ENCODE measurements around the gene RPL21.
"Not testable (repeated sequence)": the region's sequence is repeated elsewhere in the genome, so short reads cannot be mapped to it uniquely, and the experiment has no call there.

RPL21 gene

DNA sequence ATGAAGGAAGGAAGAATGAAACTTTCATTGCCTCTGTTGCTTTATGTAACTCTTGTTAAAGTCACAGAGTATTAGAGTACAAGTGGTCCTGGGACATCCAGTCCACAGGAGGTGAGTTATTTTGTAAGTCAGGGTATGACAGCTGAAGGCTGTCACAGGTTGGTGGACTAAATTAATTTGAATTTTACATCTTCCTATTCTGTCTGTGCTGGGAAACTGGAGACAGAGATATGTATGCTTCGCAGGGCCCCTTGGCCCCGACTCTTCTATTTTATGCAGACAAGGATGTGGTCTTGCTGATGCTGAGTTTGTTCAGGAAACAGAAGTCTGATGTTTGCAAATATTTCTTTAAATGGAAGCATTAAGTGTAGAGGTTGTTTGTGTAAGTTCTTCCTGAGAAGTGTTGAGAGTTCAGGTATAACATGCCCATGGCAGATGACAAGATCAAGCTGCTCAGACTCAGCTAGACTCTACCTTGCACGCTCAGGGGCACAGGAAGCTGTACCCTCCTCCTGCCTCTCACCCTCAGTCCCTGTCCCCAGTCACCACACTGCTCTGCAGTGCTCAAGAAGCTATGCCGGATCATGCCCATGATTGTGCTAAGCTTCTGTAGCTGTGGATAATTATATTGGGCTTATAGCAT, 42.6 kb downstream of the RPL21 start:
- H3K4me3 ChIP-seq (ENCODE audit: low read length), result no peak overlapping the region
- TF ChIP-seq, protein P1, sequence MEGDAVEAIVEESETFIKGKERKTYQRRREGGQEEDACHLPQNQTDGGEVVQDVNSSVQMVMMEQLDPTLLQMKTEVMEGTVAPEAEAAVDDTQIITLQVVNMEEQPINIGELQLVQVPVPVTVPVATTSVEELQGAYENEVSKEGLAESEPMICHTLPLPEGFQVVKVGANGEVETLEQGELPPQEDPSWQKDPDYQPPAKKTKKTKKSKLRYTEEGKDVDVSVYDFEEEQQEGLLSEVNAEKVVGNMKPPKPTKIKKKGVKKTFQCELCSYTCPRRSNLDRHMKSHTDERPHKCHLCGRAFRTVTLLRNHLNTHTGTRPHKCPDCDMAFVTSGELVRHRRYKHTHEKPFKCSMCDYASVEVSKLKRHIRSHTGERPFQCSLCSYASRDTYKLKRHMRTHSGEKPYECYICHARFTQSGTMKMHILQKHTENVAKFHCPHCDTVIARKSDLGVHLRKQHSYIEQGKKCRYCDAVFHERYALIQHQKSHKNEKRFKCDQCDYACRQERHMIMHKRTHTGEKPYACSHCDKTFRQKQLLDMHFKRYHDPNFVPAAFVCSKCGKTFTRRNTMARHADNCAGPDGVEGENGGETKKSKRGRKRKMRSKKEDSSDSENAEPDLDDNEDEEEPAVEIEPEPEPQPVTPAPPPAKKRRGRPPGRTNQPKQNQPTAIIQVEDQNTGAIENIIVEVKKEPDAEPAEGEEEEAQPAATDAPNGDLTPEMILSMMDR (IDR thresholded peaks at IDR 0.05; ENCODE audit: insufficient read depth, low read depth, low read length, missing control alignments), result no peak
- DNase-seq (ENCODE audit: low read depth), result no peak

GRCh38 chr13:27295096-27295495, 43.7 kb downstream of the RPL21 start:
- TF ChIP-seq, protein P1 (IDR thresholded peaks at IDR 0.05; ENCODE audit: insufficient read depth, low read depth, low read length, missing control alignments), result no peak
- no peak overlapping the region for H3K4me3 ChIP-seq (ENCODE audit: low read length)
- DNase-seq (ENCODE audit: low read depth), result no peak

GRCh38 chr13:27295660-27296059, 44.3 kb downstream of the RPL21 start:
- DNase-seq (ENCODE audit: low read depth), result no peak
- TF ChIP-seq, protein P1 (IDR thresholded peaks at IDR 0.05; ENCODE audit: insufficient read depth, low read depth, low read length, missing control alignments), result no peak
- H3K4me3 ChIP-seq (ENCODE audit: low read length), result no peak overlapping the region

- TF ChIP-seq, protein P1 (IDR thresholded peaks at IDR 0.05; ENCODE audit: insufficient read depth, low read depth, low read length, missing control alignments), result no peak
- no peak overlapping the region for H3K4me3 ChIP-seq (ENCODE audit: low read length)
- no peak for DNase-seq (ENCODE audit: low read depth)
Measured at GRCh38 chr13:27296496-27296895, 45.1 kb downstream of the RPL21 start.

DNA sequence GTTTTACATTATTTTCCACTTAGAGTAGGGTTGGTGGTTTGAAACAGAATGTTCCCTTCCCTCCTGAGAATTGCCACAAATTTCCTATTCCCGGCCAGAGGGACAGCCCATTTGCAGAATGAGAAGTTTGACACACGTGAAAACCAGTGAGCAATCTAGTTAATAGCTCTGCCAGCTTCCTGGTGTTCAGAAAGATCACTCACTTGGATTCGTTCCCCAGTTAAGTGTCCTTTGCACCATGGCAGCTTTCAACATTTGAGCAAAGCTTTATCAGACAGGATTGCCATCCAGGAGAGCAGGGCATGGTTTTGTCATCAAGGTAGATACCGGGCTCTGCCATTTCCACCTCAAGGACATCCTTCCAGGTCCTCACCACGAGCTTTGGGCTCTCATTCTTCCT, 47.5 kb downstream of the RPL21 start:
- TF ChIP-seq, protein P1 (IDR thresholded peaks at IDR 0.05; ENCODE audit: insufficient read depth, low read depth, low read length, missing control alignments), result no peak
- no peak for DNase-seq (ENCODE audit: low read depth)

DNA sequence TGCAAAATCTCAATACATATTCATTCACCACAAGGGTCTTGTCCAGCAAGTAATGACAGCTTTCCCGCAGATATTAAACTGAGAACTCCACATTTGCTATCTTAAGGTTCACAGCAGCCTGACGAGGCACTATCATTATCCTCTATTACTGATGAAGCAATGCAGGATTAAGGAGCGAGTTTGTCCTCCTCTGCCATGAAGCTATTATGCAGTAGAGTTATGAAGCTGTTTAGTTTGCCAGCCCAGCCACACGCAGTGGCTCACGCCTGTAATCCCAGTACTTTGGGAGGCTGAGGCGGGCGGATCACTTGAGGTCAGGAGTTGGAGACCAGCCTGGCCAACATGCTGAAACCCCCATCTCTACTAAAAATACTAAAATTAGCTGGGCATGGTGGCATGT, 49.0 kb downstream of the RPL21 start:
- H3K4me3 ChIP-seq (ENCODE audit: low read length); DNase-seq (ENCODE audit: low read depth): not testable (repeated sequence)

More for the DNA sequence above, 47.5 kb downstream of the RPL21 start:
- H3K4me3 ChIP-seq (ENCODE audit: low read length), result no peak overlapping the region

DNA sequence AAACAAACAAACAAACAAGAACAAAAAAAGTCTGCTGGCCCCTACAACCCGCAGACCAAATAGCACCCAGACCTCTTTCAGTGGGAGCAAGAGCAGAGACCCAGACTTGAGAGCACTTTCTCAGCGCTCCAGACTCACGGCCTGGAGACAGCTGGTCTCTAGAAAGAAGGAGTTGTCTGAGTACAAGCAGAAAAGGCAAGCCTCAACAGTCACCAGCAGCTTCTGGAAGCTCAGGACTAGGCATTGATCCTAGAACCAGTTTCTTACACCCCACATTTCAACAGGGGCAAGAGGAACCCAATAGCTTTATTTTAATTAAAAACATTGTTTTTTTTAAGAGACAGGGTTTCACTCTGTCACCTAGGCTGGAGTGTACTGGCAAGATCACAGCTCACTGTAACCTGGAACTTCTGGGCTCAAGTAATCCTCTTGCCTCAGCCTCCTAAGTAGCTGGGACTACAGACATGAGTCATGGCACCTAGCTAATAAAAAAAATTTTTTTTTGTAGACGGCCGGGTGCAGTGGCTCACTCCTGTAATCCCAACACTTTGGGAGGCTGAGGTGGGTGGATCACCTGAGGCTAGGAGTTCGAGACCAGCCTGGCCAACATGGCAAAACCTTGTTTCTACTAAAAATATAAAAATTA, 49.7 kb downstream of the RPL21 start:
- DNase-seq (ENCODE audit: low read depth), result no peak
- no peak overlapping the region for H3K4me3 ChIP-seq (ENCODE audit: low read length)
- TF ChIP-seq, protein P1 (IDR thresholded peaks at IDR 0.05; ENCODE audit: insufficient read depth, low read depth, low read length, missing control alignments), result no peak
